GM12878 (cell line): ENCODE measurements around the gene FBXL7. TPM values are rescaled to one million over a fixed set of nuclear protein-coding genes. Genes with fewer than 3 reads are reported as not detected.

Experiments used
- ATAC-seq: fragments of 200-7000 bp; cut with Tn5 transposase; 3 replicates; pipeline ENCODE4 v1.9.1; 2020; ENCODE audit warnings: mild to moderate bottlenecking, moderate library complexity
- BruUV-seq: library from RNA; stranded (reverse); fragments of 400-500 nt; replicated peaks from 2 replicates; lab custom pipeline; 2021; lab: Mats Ljungman, UMichigan
- CTCF ChIA-PET: fragments of 300-600 bp; sonication (Branson Sonifier 250); formaldehyde crosslinking; extraction: SDS; loops from one replicate; lab custom pipeline; 2021; ENCODE audit warnings: inconsistent platforms; lab: Yijun Ruan, JAX
- POLR2A ChIA-PET: fragments of 350-600 bp; formaldehyde crosslinking; extraction: SDS; loops from one replicate; lab custom pipeline; 2021; ENCODE audit warnings: inconsistent platforms; lab: Charles Lee
- RAD21 ChIA-PET: fragments of 300-600 bp; sonication (Branson Sonifier 250); formaldehyde crosslinking; loops from one replicate; lab custom pipeline; 2023; ENCODE audit warnings: antibody characterized with exemption; ENCODE audit not compliant: unreplicated experiment; lab: Charles Lee
- SMC1A ChIA-PET: fragments of 300-600 bp; sonication (Branson Sonifier 250); formaldehyde crosslinking; loops from one replicate; lab custom pipeline; 2023; ENCODE audit not compliant: unreplicated experiment, uncharacterized antibody; lab: Charles Lee
- DNase-seq: peaks from one replicate; pipeline ENCODE4 v3.0.0-alpha.2; 2011; ENCODE audit warnings: low read depth, low spot score
- FAIRE-seq: peaks from 3 replicates; lab custom pipeline; 2011; peaks lifted over from hg19 to GRCh38; lab: Jason Lieb, UNC
- H2AFZ ChIP-seq: 2 replicates; pipeline ENCODE4 v1.6.0; 2011; ENCODE audit warnings: low read depth, low read length, control low read depth; ENCODE audit not compliant: control insufficient read depth
- H3K27ac ChIP-seq: 2 replicates; pipeline ENCODE4 v1.5.1; 2011; ENCODE audit warnings: control low read depth; ENCODE audit not compliant: control insufficient read depth, insufficient read depth
- H3K27me3 ChIP-seq, 2 experiments: replicated peaks in 1 of 2; 2 replicates each; pipeline versions ENCODE4 v1.6.0 to v1.6.1; 2011; ENCODE audit warnings: low read length in 1 of 2; ENCODE audit not compliant: control insufficient read depth in 2 of 2, insufficient read depth in 2 of 2
- H3K36me3 ChIP-seq, 2 experiments: 2 replicates each; pipeline ENCODE4 v1.5.1; 2011; ENCODE audit warnings: low read length in 1 of 2; ENCODE audit not compliant: control insufficient read depth in 2 of 2, insufficient read depth in 2 of 2
- H3K4me1 ChIP-seq: 2 replicates; pipeline ENCODE4 v1.6.1; 2011; ENCODE audit warnings: mild to moderate bottlenecking, low read length, moderate library complexity, mixed read lengths; ENCODE audit not compliant: control insufficient read depth, insufficient read depth
- H3K4me2 ChIP-seq: 2 replicates; pipeline ENCODE4 v1.6.0; 2011; ENCODE audit warnings: control low read depth; ENCODE audit not compliant: control insufficient read depth, insufficient read depth
- H3K4me3 ChIP-seq: fragments of 200-600 bp; sonication (generic); 2 replicates; pipeline ENCODE4 v1.5.1; 2016
- H3K79me2 ChIP-seq: 2 replicates; pipeline ENCODE4 v1.6.0; 2011; ENCODE audit warnings: low read length; ENCODE audit not compliant: control insufficient read depth, insufficient read depth
- H3K9ac ChIP-seq: 2 replicates; pipeline ENCODE4 v1.8.0; 2011; ENCODE audit warnings: low read length, control low read depth, mixed read lengths; ENCODE audit not compliant: control insufficient read depth, insufficient read depth
- H3K9me3 ChIP-seq: replicated peaks from 3 replicates; pipeline ENCODE4 v1.5.1; 2011; ENCODE audit warnings: mild to moderate bottlenecking, low read length; ENCODE audit not compliant: control insufficient read depth, insufficient read depth
- H4K20me1 ChIP-seq: 2 replicates; pipeline ENCODE4 v1.6.0; 2011; ENCODE audit not compliant: control insufficient read depth, insufficient read depth
- POU2F2 ChIP-seq: IDR thresholded peaks from 3 replicates; pipeline ENCODE4 v1.6.1; 2011; ENCODE audit warnings: low read depth, mild to moderate bottlenecking, low read length, borderline replicate concordance
- RAD51 ChIP-seq: fragments of 450-650 bp; IDR thresholded peaks from 2 replicates; pipeline ENCODE4 v1.6.1; 2016; ENCODE audit warnings: moderate library complexity, mild to moderate bottlenecking, inconsistent platforms
- SKIL ChIP-seq: fragments of 450-650 bp; IDR thresholded peaks from 2 replicates; pipeline ENCODE4 v1.6.1; 2017; ENCODE audit warnings: mild to moderate bottlenecking, low read depth, inconsistent platforms; ENCODE audit not compliant: poor library complexity, severe bottlenecking
- ZNF217 ChIP-seq: fragments of 450-650 bp; IDR thresholded peaks from 2 replicates; pipeline ENCODE4 v1.6.1; 2017; ENCODE audit warnings: antibody characterized with exemption, mild to moderate bottlenecking
- ZNF24 ChIP-seq: fragments of 450-650 bp; IDR thresholded peaks from 2 replicates; pipeline ENCODE4 v1.6.1; 2017; ENCODE audit warnings: antibody characterized with exemption, mild to moderate bottlenecking
- WGBS: methylation state at CpG from one replicate; pipeline ENCODE4 v1.1.6; 2016; ENCODE audit warnings: low lambda C conversion rate; ENCODE audit not compliant: insufficient replicate concordance, insufficient coverage; ENCODE audit errors: missing lambda C conversion rate; 5-methylcytosine and 5-hydroxymethylcytosine counted together
- in situ Hi-C: fragments of 300-500 bp; cut with MboI; formaldehyde crosslinking; loops from 9 replicates; pipeline ENCODE4 v1.14.3; 2018; ENCODE audit warnings: mixed read lengths
- intact Hi-C: fragments of 100-400 bp; cut with micrococcal nuclease; formaldehyde crosslinking; loops from one replicate; pipeline ENCODE4 v1.14.2; 2022; ENCODE audit not compliant: unreplicated experiment
- polyA plus RNA-seq, 11 experiments: library from polyadenylated mRNA; depleted of rRNA in 4 of 11; unstranded in 6 of 11; stranded (reverse) in 5 of 11; fragments of >200 nt; fragmentation: Nextera tagmentation in 4 of 11; fragmentation: Illumina TruSeq in 1 of 11; extraction: Ambion mirVana in 4 of 11; extraction: Trizol in 1 of 11; gene quantifications; 1 replicate in 1 of 11; 2 replicates in 10 of 11; pipeline versions ENCODE4 v1.2.1 to v1.2.3, GENCODE V29; 2011 to 2016; ENCODE audit warnings: inconsistent platforms in 2 of 11, missing spikeins in 2 of 11, low read depth in 1 of 11
- total RNA-seq, 4 experiments: library from RNA; depleted of rRNA in 3 of 4; stranded (reverse); fragments of >200 nt in 3 of 4; fragmentation: Illumina TruSeq in 1 of 4; extraction: Trizol in 1 of 4; gene quantifications; 2 replicates each; pipeline versions ENCODE4 v1.2.1 to v1.2.3, GENCODE V29; 2013 to 2021

The FBXL7 gene
- total and polyA plus RNA-seq, 10 of the 15 experiments (the other 5 are each of a cell fraction or from before 2014, with no cell fraction given), result 0.03 to 0.44 (median 0.16) TPM

DNA sequence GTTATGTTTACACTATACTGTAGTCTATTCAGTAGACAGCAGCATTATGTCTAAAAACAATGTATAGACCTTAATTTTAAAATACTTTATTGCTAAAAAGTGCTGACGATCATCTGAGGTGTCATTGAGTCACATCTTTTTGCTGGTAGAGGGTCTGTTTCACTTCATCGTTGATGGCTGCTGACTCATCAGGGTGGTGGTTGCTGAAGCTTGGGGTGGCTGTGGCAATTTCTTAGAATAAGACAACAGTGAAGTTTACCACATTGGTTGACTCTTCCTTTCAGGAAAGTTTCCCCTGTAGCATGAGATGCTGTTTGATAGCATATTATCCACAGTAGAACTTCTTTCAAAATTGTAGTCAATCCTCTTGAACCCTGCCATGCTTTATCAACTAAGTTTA is 150.3 kb downstream of the FBXL7 start (continued):
- no peak for TF ChIP-seq SKIL
- TF ChIP-seq, all 136 proteins: peak for 0

- no peaks in the 10 kb centered on the region for H3K9me3 ChIP-seq
- H3K27me3 ChIP-seq, result no peaks in the 10 kb centered on the region
- in situ Hi-C loops (no loop called here), intact Hi-C loops (no loop called here)
- FAIRE-seq, result no peak
- ChIA-PET CTCF (no interaction called here), RAD21 (no interaction called here), POLR2A (no interaction called here), SMC1A (no interaction called here)
- H3K36me3 ChIP-seq, result no peaks in the 10 kb centered on the region
- no peak overlapping the region for H2AFZ ChIP-seq
- H4K20me1 ChIP-seq, result no peaks in the 10 kb centered on the region
- no TSS peak for BruUV-seq
- H3K4me1 ChIP-seq, result no peaks in the 10 kb centered on the region
- H3K27ac ChIP-seq, result no peak overlapping the region
- 8% methylated on average over 1 of the region's 1 CpG for WGBS
- ATAC-seq, result no peak
- DNase-seq, result no peak
- no peak overlapping the region for H3K9ac ChIP-seq
- no peak overlapping the region for H3K4me2 ChIP-seq
- no peaks in the 10 kb centered on the region for H3K79me2 ChIP-seq
- no peak overlapping the region for H3K4me3 ChIP-seq
- no peak for TF ChIP-seq ZNF217
- no peak for TF ChIP-seq ZNF24
- TF ChIP-seq RAD51, result no peak
- no peak for TF ChIP-seq POU2F2
Measured at GRCh38 chr5:15654779-15655178, 154.8 kb downstream of the FBXL7 start.
